ENCODE data around the gene RXFP1.

The RXFP1 gene

DNA sequence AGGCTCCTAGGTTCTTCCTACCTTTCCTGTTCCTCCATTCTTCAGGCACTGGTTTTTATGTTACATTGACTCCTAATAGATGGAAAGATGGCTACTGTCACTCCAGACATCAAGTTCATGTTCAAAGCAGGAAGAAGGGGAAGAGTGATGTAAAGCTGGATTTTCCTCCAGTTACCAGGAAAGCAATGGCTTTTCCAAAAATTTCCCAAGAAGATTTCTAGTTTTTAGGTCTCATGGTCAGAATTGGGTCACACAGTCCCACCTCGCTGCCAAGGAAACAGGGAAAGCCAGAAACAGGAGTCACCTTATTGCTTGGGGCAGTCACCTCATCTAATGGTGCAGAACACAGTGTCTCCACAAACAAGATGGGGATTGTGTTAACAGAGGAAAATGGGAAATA is 21.5 kb downstream of the RXFP1 start:
- no peak for DNase-seq

DNA sequence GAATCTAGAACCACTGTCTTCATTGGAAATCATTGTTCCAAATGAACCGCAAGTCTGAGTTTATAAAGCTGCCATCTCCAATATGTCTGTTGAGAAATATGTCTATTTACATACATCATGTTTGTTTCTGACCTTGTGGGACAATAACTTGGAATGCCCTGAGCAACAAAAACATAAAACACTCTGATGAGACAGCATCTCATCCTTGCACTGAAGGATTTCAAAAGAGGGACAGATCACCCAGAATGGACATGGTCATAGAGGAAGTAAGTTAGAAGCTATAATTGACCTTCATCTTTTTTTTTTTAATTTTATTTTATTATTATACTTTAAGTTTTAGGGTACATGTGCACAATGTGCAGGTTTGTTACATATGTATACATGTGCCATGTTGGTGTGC is 22.5 kb downstream of the RXFP1 start:
- DNase-seq: no peak

GRCh38 chr4:158553364-158553763 is 31.7 kb downstream of the RXFP1 start:
- DNase-seq: no peak

DNA sequence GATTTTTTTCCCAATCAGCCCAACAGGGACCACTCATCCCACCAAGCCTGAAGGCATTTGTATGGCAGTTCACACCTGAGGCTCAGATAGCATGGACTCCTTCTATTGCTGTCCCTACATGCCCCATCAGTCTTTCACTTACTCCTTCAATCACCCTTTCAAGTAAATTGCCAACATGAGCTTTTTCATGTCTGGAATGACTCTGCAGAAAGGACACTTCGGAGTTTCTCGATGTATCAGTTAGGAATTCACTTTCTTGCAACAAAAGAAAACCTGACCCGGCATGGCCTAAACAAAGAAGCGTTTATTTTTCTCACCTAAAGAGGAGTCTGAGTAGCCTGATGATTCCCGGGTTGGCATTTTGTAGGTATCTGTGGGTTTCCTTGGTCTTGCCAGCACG is 38.6 kb downstream of the RXFP1 start:
- DNase-seq: no peak

- no peak for DNase-seq
These were observed 45.2 kb downstream of the RXFP1 start for GRCh38 chr4:158566860-158567259.

DNA sequence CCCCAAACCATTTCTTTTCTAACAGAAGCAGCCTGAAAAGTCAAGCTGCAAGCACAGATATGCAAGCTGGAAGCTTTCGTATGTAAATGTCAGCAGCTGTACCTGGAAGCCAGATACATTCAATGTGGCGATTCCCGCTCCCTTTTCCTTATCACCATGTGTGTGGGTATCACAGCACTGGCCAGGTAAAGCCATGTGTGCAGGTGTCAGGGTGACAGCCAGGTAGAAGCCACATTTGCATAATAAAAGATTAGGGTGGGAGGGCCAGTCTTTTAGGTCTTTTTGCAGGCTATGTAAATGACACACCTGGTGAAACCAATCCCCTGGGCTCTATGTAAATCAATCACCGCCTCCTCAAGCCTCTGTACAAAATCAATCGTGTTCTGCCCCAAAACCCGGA is 50.1 kb downstream of the RXFP1 start:
- no peak for DNase-seq

DNA sequence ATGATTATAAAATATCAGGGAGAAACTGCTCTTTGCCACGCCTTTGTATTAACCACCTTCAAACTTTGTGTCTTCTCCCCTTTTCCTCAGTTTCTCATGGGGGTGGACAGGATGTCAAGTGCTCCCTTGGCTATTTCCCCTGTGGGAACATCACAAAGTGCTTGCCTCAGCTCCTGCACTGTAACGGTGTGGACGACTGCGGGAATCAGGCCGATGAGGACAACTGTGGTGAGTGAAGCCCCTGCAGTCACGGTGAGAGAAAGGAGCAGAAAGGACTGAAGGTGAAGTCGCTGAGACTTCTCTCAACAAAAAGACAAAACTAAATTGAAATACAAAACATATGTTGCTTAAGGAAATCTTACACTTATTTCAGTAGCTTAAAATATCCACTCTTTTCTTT is 50.9 kb downstream of the RXFP1 start:
- no peak for DNase-seq

DNA sequence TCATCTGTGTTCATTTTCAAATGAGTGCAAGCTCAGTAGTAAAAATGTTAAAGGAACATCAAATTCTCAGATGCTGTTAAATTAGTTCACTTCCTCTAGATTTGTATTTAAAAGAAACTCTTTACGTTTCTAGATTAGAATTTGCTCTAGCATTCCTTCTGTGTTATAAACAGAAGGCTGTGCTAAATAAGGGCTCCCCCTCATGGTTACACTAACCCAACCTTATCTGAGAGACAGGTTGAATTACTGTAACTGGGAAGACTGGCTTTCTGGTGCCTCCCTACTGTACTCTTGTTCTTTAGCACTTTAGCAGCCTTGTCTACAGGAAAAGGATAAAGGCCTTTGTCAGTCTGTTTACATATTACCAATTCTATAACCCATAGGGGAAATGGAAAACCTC is 56.8 kb downstream of the RXFP1 start:
- peak; percentile 61 for DNase-seq

- DNase-seq: no peak
These were observed 58.4 kb downstream of the RXFP1 start for GRCh38 chr4:158580064-158580463.

- no peak for DNase-seq
These were observed 59.5 kb downstream of the RXFP1 start for GRCh38 chr4:158581161-158581560.

DNA sequence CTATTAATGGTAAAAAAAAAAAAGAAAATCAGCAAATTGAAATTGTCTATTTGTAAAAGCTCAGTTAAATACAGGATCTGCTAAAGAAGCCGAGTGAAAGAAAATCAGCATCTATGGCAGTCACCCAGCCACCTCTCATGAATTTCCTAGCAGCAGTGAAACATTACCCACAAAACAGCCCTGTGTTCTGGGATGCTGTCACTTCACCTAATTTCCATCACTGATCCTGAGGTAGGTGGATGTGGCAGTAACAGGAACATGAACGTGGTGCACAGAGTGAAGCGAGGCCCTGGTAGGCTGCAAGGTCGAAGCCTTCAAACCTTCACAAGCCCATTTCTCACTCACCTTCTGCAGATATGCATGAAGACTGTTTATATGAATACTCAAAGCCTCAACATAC is 65.2 kb downstream of the RXFP1 start:
- DNase-seq: no peak

DNA sequence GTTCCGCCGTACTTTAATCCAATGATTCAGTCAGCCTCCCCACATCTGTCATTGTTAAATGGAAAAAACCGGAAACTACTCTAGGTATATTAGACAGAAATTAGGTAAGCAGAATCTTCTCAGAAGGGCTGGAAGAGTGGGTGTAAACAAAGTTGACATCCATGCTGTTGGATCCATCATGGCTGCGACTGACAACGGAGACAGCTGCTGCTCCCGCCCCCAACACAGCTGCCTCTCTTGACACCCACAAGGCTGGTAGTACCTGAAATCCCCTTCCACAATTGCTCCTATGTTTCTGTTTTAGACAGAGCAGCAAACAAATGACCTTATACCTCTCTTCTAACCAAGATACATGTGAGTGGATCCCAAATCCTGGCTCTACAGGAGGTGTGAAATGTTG is 66.6 kb downstream of the RXFP1 start:
- no peak for DNase-seq

- DNase-seq: no peak
These were observed 67.1 kb downstream of the RXFP1 start for GRCh38 chr4:158588777-158589176.

- no peak for DNase-seq
These were observed 68.6 kb downstream of the RXFP1 start for GRCh38 chr4:158590306-158590705.

- no peak for DNase-seq
These were observed 69.1 kb downstream of the RXFP1 start for GRCh38 chr4:158590824-158591223.

- no peak for DNase-seq
These were observed 76.4 kb downstream of the RXFP1 start for GRCh38 chr4:158597879-158598596.

GRCh38 chr4:158599150-158599549 is 77.5 kb downstream of the RXFP1 start:
- no peak for DNase-seq

DNA sequence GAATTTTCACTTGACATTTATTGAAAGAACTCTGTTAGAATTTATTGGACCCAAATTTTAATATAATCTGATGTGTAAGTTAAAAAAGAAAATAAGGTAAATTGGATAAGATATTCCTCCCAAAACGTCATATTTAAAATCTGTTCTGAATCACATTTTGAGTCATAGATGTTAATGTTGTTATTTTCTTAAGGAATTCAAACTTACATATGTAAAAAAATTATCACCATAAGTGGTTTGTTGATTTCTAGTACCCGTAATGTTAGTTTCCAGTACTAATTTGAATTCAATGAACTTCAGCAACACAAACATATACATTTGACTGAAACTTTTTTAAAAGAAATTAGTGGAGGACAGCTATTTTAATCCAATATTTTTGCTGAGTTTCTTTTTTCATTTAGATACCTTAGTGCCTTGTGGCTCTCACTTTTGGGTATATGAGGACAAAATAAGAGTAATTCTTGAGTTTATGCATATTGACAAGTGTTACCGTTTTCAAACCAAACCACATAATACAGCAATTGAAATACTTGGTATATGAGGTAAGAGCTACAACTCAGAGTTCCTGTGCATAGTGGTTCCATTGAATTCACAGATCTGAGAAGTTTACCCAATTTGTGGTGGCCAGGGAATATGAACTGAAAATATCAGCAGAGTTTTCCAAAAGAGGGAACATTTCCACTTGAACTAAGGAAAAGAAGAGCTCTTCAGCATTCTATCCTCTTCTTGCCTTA is 78.2 kb downstream of the RXFP1 start:
- no peak for DNase-seq

- no peak for DNase-seq
These were observed 82.7 kb downstream of the RXFP1 start for GRCh38 chr4:158604369-158604768.

- DNase-seq: no peak
These were observed 83.7 kb downstream of the RXFP1 start for GRCh38 chr4:158605393-158605792.

DNA sequence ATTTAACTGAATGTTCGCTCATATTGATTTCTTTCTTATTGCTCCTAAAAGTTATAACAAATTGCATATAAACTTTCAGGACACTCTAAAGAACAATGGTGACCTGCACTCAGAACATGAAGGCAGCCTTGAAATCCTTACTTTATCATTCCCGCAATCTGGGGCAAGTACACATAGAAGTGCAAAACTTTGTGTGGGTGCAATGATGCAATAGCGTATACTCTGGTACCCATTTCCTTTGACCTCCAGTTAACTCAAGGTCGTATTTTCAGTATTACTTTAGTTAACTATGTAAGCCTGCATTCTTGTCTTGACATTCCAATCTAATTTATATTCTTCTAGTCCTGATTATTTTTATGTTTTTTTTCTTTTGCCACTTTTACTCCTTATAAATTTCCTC is 85.3 kb downstream of the RXFP1 start:
- DNase-seq: no peak

DNA sequence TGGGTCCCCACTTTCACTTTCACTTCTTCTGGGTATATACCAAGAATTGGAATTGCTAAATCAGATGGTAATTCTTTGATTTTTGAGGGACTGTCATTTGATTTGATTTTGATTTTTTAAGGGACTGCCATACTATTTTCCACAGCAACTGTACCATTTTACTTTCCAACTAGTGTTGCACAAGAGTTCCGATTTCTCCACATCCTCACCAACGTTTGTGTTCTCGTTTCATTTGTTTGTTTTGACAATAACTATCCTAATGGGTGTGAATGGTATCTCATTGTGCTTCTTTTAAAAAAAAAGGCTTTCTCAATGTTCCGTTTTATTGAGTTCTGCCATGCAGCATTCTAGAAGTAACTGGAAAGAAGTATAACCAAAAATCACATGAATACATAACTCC is 87.4 kb downstream of the RXFP1 start:
- DNase-seq: no peak

DNA sequence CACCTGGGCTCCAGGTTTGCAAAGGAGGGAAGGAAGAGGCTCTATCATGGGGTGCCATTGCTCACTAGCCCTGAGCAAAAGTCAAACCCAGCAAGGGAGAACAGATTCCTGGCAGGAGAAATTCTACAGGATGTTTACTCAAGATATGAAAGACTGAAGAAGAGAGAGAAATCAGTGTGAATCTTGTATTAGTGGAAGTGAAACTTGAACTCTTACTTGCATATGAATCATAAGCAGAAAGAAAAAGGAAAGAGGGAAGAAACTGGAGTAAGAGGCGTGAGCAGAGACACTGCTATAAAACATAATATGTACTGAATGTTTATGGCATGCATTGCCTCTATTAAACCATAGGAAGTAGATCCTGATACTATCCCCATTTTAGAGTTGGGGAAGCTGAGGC is 89.1 kb downstream of the RXFP1 start:
- no peak for DNase-seq

GRCh38 chr4:158613046-158613445 is 91.4 kb downstream of the RXFP1 start:
- no peak for DNase-seq

DNA sequence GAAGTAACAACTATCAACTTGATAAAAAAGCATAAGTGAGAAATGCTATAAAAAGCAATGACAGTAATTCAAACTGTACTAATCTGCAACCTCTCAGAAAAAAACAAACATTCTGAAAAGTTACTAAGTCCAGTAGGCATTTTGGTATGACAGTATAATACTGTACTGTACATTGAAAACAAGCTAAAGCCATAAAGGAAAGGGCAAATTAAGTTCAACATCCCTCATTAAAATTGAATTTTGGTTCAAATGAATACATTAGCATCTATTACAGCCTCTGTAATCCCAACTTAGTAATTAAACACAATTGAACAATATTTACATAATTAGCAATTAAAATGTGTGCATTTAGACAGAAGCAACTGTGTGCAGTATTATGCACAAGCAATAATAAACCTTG is 96.3 kb downstream of the RXFP1 start:
- DNase-seq: no peak
